Smooth muscle cell (in vitro differentiated cells): ENCODE results near the gene CCDC12. TPM values are rescaled to one million over a fixed set of nuclear protein-coding genes. Genes with fewer than 3 reads are reported as not detected.
A peak's percentile ranks its signal among the peaks of the same experiment; 100 is the strongest.

ENCODE experiments used
- DNase-seq: peaks from one replicate; lab custom pipeline; 2025; ENCODE audit not compliant: unreplicated experiment; lab: John Stamatoyannopoulos, UW
- H2AFZ ChIP-seq: fragments of 200-600 bp; sonication (generic); 2 replicates; pipeline ENCODE4 v1.6.0; 2016; ENCODE audit warnings: antibody characterized with exemption, low read depth, mild to moderate bottlenecking
- H3F3A ChIP-seq: fragments of 200-600 bp; sonication (generic); 2 replicates; pipeline ENCODE4 v1.6.0; 2017; ENCODE audit warnings: antibody characterized with exemption, low read depth
- H3K27ac ChIP-seq: fragments of 200-600 bp; sonication (generic); 2 replicates; pipeline ENCODE4 v1.5.1; 2016; ENCODE audit warnings: low read depth, mild to moderate bottlenecking
- H3K27me3 ChIP-seq: fragments of 200-600 bp; sonication (generic); 2 replicates; pipeline ENCODE4 v1.6.1; 2016; ENCODE audit warnings: low read depth, mild to moderate bottlenecking
- H3K36me3 ChIP-seq: fragments of 200-600 bp; sonication (generic); 2 replicates; pipeline ENCODE4 v1.5.1; 2016; ENCODE audit warnings: low read depth
- H3K4me1 ChIP-seq: fragments of 200-600 bp; sonication (generic); 2 replicates; pipeline ENCODE4 v1.5.1; 2016; ENCODE audit warnings: low read depth
- H3K4me2 ChIP-seq: fragments of 200-600 bp; sonication (generic); 2 replicates; pipeline ENCODE4 v1.6.0; 2016; ENCODE audit warnings: mild to moderate bottlenecking
- H3K4me3 ChIP-seq: fragments of 200-600 bp; sonication (generic); 2 replicates; pipeline ENCODE4 v1.5.1; 2016; ENCODE audit warnings: mild to moderate bottlenecking
- H3K79me2 ChIP-seq: fragments of 200-600 bp; sonication (generic); 2 replicates; pipeline ENCODE4 v1.6.0; 2016; ENCODE audit warnings: low read depth, mild to moderate bottlenecking
- H3K9ac ChIP-seq: fragments of 200-600 bp; sonication (generic); 2 replicates; pipeline ENCODE4 v1.6.0; 2016; ENCODE audit warnings: low read depth
- H3K9me3 ChIP-seq: fragments of 200-600 bp; sonication (generic); replicated peaks from 2 replicates; pipeline ENCODE4 v1.5.1; 2016; ENCODE audit warnings: low read depth
- H4K20me1 ChIP-seq: fragments of 200-600 bp; sonication (generic); 2 replicates; pipeline ENCODE4 v1.6.0; 2016; ENCODE audit warnings: low read depth
- CTCF ChIP-seq: fragments of 200-600 bp; sonication (generic); IDR thresholded peaks from 2 replicates; pipeline ENCODE4 v1.5.1; 2017; ENCODE audit warnings: borderline replicate concordance, mild to moderate bottlenecking, antibody characterized with exemption; ENCODE audit not compliant: insufficient read depth, poor library complexity, severe bottlenecking
- WGBS: methylation state at CpG from one replicate; pipeline ENCODE4 v1.1.7; 2016; ENCODE audit warnings: low lambda C conversion rate; 5-methylcytosine and 5-hydroxymethylcytosine counted together
- polyA plus RNA-seq: library from polyadenylated mRNA; unstranded; fragments of >200 nt; fragmentation: Nextera tagmentation; extraction: Ambion mirVana; gene quantifications from 2 replicates; pipeline ENCODE4 v1.2.1, GENCODE V29; 2016
- total RNA-seq: library from RNA; depleted of rRNA; stranded (reverse); fragments of >200 nt; gene quantifications from 2 replicates; pipeline ENCODE4 v1.2.3, GENCODE V29; 2014

The CCDC12 gene
- total and polyA plus RNA-seq, 2 experiments from 2014 or later = 23.9 to 52.4 TPM

- peaks cover 10% of the 10 kb centered on the region for H3K4me1 ChIP-seq
These were observed 45.6 kb downstream of the CCDC12 start for GRCh38 chr3:46930945-46931403.

GRCh38 chr3:46930166-46930944 is 46.2 kb downstream of the CCDC12 start:
- 66% methylated on average over 9 of the region's 9 CpGs for WGBS
- TF ChIP-seq CTCF = no peak
- no peaks in the 10 kb centered on the region for H3K36me3 ChIP-seq
- H3K9ac ChIP-seq = no peak overlapping the region
- peaks cover 4% of the 10 kb centered on the region for H3F3A ChIP-seq
- H3K4me2 ChIP-seq = no peak overlapping the region
- H2AFZ ChIP-seq = no peak overlapping the region
- no peak for DNase-seq
- no peaks in the 10 kb centered on the region for H3K27me3 ChIP-seq
- H3K9me3 ChIP-seq = no peaks in the 10 kb centered on the region
- H3K4me1 ChIP-seq = peaks cover 10% of the 10 kb centered on the region
- peaks cover 43% of the 10 kb centered on the region for H3K79me2 ChIP-seq
- H3K4me3 ChIP-seq = no peak overlapping the region
- H4K20me1 ChIP-seq = peaks cover 92% of the 10 kb centered on the region
- peak overlapping the region; percentile 10 for H3K27ac ChIP-seq

More at GRCh38 chr3:46930945-46931403, 45.6 kb downstream of the CCDC12 start:
- Histone ChIP-seq H3K36me3 (no peaks in the 10 kb centered on the region), H3K9ac (no peak overlapping the region), H3K27ac (peak overlapping the region; percentile 10), H3K27me3 (no peaks in the 10 kb centered on the region), H4K20me1 (peaks cover 89% of the 10 kb centered on the region), H3K9me3 (no peaks in the 10 kb centered on the region), H3K4me3 (no peak overlapping the region), H2AFZ (no peak overlapping the region), H3F3A (peaks cover 4% of the 10 kb centered on the region), H3K79me2 (peaks cover 43% of the 10 kb centered on the region), H3K4me2 (no peak overlapping the region)
- DNase-seq = no peak
- 86% methylated on average over 3 of the region's 3 CpGs for WGBS
- TF ChIP-seq CTCF = no peak

- Histone ChIP-seq H3F3A (no peaks in the 10 kb centered on the region), H3K36me3 (no peaks in the 10 kb centered on the region), H3K4me1 (peaks cover 3% of the 10 kb centered on the region), H3K27me3 (no peaks in the 10 kb centered on the region), H3K79me2 (peaks cover 34% of the 10 kb centered on the region), H2AFZ (no peak overlapping the region), H4K20me1 (peaks cover 86% of the 10 kb centered on the region), H3K4me3 (no peak overlapping the region), H3K9ac (no peak overlapping the region), H3K4me2 (no peak overlapping the region), H3K9me3 (no peaks in the 10 kb centered on the region), H3K27ac (no peak overlapping the region)
- TF ChIP-seq CTCF = no peak
- WGBS = 98% methylated on average over 2 of the region's 2 CpGs
- no peak for DNase-seq
These were observed 47.2 kb downstream of the CCDC12 start for GRCh38 chr3:46929324-46929723.

- WGBS = 28% methylated on average over 1 of the region's 1 CpG
- no peak for DNase-seq
- no peak for TF ChIP-seq CTCF
These were observed 48.3 kb downstream of the CCDC12 start for GRCh38 chr3:46928282-46928681.

More at GRCh38 chr3:46928282-46928681, 48.3 kb downstream of the CCDC12 start:
- H3K27ac ChIP-seq = no peak overlapping the region
- H3K4me1 ChIP-seq = peaks cover 3% of the 10 kb centered on the region
- no peak overlapping the region for H3K9ac ChIP-seq
- H3K27me3 ChIP-seq = no peaks in the 10 kb centered on the region
- H3F3A ChIP-seq = no peaks in the 10 kb centered on the region
- H3K36me3 ChIP-seq = no peaks in the 10 kb centered on the region
- peaks cover 88% of the 10 kb centered on the region for H4K20me1 ChIP-seq
- peaks cover 23% of the 10 kb centered on the region for H3K79me2 ChIP-seq
- H2AFZ ChIP-seq = no peak overlapping the region
- H3K4me3 ChIP-seq = no peak overlapping the region
- no peak overlapping the region for H3K4me2 ChIP-seq
- no peaks in the 10 kb centered on the region for H3K9me3 ChIP-seq
